OCI-LY7 (cell line): ENCODE measurements around the gene ID2.

Experiments
- EZH2phosphoT487 ChIP-seq: fragments of 200-600 bp; sonication (generic); IDR thresholded peaks from 2 replicates; pipeline ENCODE4 v1.6.1; 2018; ENCODE audit warnings: low read depth, borderline replicate concordance, mild to moderate bottlenecking, mixed run types, antibody characterized with exemption, low read length, moderate library complexity, mixed read lengths
- TF ChIP-seq, protein P1 (sequence below): fragments of 200-600 bp; sonication (generic); conservative IDR thresholded peaks from 2 replicates; pipeline ENCODE4 v1.5.1; 2014; ENCODE audit warnings: mild to moderate bottlenecking, antibody characterized with exemption, low read length, moderate library complexity, mixed read lengths

DNA sequence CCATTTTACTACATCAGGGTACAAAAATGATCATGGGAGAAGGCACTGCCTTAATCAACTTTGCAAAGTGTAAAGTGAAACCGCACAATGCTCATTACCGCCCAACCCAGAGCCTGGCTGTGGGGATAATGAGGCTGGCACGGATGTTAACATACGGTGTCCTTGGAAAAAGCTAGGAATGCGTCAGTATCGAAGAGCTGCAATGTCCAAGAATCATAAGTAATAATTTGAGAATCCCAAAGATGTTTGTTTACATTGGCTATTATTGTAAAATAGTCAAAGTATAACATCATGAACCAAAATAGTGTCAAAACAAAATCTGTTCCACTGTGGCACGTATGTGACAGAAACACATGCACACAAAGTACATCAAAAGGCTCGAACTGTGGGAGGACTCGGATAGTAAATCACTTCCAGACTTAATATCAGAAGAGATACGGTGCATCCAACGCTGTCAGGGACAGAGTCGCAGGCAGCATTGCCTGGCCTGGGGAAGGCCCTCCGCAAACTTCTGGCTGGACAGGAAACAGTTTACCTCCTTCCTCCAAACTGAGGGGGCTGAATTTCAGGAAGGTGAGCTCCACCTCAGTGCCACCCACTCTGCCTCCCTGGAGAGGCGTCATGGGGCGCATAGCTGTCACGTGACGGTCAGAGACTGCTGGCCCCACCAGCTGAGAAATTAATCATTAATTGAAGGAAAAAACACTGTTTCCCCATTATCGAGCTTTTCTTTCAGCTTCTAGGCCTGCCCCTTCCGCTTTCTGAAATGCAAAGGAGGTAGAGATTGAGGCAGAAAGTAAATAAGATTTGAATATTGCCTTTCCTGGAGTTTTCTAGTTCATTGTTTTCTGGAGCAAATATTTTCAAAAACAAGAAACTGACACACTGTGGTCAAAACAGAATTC lies 1.8 kb upstream of the ID2 start:
- TF ChIP-seq, protein P1, sequence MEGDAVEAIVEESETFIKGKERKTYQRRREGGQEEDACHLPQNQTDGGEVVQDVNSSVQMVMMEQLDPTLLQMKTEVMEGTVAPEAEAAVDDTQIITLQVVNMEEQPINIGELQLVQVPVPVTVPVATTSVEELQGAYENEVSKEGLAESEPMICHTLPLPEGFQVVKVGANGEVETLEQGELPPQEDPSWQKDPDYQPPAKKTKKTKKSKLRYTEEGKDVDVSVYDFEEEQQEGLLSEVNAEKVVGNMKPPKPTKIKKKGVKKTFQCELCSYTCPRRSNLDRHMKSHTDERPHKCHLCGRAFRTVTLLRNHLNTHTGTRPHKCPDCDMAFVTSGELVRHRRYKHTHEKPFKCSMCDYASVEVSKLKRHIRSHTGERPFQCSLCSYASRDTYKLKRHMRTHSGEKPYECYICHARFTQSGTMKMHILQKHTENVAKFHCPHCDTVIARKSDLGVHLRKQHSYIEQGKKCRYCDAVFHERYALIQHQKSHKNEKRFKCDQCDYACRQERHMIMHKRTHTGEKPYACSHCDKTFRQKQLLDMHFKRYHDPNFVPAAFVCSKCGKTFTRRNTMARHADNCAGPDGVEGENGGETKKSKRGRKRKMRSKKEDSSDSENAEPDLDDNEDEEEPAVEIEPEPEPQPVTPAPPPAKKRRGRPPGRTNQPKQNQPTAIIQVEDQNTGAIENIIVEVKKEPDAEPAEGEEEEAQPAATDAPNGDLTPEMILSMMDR: no peak; the same call in 1 of the 2 replicates
- no peak for TF ChIP-seq EZH2phosphoT487
